KOPT-K1 (cell line): Measurements from ENCODE around the gene GLRA1.
"Not testable (repeated sequence)": the region's sequence is repeated elsewhere in the genome, so short reads cannot be mapped to it uniquely, and the experiment has no call there.

Experiments used
- H3K27ac ChIP-seq: fragments of 200-600 bp; sonication (generic); 2 replicates; pipeline ENCODE4 v1.5.1; 2016; ENCODE audit warnings: antibody characterized with exemption, mild to moderate bottlenecking, low read depth, low read length; ENCODE audit not compliant: poor library complexity, severe bottlenecking
- H3K36me3 ChIP-seq: fragments of 200-600 bp; sonication (generic); 2 replicates; pipeline ENCODE4 v1.5.1; 2017; ENCODE audit warnings: antibody characterized with exemption, mild to moderate bottlenecking, low read length, moderate library complexity; ENCODE audit not compliant: insufficient read depth
- H3K9me3 ChIP-seq: fragments of 200-600 bp; sonication (generic); 2 replicates; pipeline ENCODE4 v1.5.1; 2017; ENCODE audit warnings: antibody characterized with exemption, low read length, mild to moderate bottlenecking; ENCODE audit not compliant: insufficient read depth, poor library complexity, severe bottlenecking

The GLRA1 gene

DNA sequence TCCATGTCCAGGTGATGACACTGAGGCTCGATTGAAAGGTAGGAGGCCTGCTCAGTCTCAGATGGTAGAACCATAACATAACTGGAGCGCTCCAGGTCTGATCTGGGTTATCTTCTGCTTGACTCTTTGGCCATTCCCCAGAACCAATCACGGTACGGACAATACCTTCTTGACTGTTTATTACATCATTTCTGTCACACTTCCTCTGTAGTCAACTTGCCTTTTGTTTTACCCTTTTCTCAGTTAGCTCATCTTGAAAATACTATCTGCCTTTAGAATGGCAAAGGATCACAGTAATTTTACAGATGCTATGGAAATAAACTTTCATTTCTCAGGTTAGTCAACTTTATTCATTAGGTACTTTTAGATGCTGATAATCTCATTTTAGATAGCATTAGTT, 22.4 kb downstream of the GLRA1 start:
- no peaks in the 10 kb centered on the region for H3K9me3 ChIP-seq
- no peaks in the 10 kb centered on the region for H3K36me3 ChIP-seq
- no peak overlapping the region for H3K27ac ChIP-seq

DNA sequence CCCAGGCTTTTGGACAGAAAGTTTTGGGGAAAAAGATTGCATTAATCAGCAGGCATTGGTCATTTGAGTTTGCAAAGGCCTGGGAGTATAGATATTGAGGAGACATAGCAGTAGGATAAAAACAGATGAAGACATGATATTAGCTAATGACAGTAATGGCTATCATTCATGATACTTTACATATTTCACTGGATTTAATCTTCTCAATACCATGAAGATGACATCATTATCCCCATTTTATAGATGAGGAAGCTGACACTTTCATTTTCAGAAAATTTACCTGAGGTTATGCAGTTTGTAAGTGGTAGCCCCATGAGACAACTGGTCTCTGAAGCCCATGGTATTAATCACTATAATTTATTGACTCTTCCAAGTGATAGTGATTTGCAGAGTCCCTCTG, 23.0 kb downstream of the GLRA1 start:
- Histone ChIP-seq H3K36me3 (no peaks in the 10 kb centered on the region), H3K9me3 (no peaks in the 10 kb centered on the region), H3K27ac (no peak overlapping the region)

DNA sequence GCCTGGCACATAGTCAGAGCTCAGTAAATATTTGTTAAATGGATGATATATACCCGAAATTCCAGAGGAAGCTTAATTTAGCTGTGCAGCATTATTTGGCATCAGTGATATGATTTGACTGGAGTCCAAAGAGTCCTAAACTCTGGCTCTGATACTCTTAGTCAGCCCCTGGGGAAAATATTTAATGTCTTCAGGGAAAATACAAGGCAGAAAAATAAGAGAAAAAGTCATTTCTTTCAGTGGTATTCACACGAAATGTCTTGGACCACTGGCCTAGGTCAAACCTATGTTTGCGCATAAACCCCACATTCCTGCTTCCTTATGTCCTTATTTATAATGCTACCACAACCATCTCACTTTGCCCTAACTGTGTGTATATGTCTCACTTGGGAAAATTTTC, 23.8 kb downstream of the GLRA1 start:
- Histone ChIP-seq H3K27ac (no peak overlapping the region), H3K36me3 (no peaks in the 10 kb centered on the region), H3K9me3 (no peaks in the 10 kb centered on the region)

DNA sequence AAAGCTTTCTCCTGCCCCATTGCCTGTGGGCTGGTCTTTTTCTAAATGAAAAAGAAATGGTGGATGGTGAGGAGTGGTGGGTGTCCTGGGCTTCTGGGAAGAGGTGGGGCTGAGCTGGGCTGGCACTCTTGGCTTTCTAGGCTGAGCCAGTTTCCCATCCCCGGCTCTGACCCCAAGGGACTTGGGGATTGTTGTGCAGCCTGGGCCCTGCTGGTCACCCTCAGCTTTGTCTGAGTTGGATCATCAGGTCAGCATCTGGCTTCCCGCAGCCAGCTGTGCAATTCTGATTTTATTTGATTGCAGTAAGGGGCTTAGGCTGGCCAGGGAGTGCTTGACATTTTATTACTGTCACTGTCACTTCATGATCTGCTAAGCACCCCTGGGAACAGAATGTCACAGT, 25.3 kb downstream of the GLRA1 start:
- Histone ChIP-seq H3K9me3 (no peaks in the 10 kb centered on the region), H3K27ac (no peak overlapping the region), H3K36me3 (no peaks in the 10 kb centered on the region)

DNA sequence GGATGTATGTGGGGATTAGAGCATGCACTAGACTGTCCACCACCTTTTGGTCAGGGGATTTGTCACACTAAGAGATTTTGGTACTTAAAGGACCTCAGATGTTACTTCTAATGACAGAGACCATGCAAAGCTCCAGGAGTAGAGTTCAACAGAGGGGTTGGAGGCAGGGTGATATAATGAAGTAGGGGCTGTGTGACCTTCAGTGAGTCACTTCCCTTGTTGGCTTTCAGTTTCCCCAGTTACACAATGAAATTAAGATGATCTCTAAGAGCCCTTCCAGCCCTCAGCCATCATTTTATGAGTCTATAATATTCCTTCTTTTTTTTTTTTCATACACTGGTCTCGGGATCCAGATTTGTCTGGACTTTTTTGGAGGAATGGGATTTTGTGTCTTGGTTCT, 26.8 kb downstream of the GLRA1 start:
- H3K36me3 ChIP-seq, result no peaks in the 10 kb centered on the region
- no peaks in the 10 kb centered on the region for H3K9me3 ChIP-seq
- no peak overlapping the region for H3K27ac ChIP-seq

DNA sequence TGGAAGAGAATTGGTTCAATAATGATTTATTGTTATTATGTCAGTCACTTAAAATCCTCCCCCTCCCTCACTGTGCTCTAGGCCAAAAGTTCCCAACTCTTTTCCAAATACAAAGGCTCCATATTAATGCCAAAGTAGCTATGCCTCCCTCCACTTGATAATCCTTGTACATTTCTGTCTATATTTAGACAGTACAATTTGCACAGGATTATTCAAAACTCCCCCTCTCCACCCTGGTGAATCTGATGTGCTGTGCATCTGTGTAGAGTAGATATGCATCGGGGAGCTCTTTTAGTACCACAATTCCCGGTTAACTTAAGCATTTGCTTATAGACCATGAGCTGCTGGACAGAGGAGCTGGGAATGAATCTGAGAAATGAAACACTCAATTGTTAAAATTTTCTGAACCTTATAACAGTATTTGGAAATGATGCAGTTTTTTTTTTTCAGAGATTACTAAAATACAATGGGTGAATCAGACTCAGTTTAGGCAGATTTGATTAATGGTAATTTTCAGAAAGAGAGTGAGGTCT, 27.6 kb downstream of the GLRA1 start:
- Histone ChIP-seq H3K27ac (no peak overlapping the region), H3K36me3 (no peaks in the 10 kb centered on the region), H3K9me3 (no peaks in the 10 kb centered on the region)

DNA sequence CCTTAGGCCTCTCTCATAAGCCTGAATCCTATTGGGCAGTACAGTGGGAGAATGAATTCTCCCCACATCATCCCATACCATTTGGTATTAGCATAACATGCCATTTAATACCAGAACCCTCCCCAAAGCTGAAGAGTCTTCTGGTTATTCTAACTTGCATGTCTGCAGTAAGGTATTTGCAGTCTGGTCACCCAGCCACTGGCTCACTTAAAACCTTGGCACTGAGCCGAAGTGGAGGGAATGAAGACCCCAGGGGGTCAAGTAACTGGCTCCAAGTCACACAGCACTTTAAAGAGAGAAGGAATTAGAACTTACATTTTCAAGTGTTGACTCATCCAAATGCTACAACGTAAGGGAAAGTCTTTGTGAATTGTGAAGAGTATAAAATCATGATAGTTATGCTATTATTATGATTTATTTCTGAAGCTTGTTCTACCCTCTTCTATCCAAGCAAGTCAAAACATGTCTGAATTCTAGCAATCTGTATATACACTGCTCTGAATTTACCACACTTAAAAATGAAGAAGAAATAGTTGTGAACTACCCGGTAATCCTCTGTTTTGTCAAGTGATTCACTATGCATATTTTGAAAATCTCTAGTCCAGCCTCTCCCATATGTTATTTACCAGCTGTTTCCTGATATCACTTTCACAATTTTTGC, 28.5 kb downstream of the GLRA1 start:
- no peaks in the 10 kb centered on the region for H3K36me3 ChIP-seq
- H3K9me3 ChIP-seq, result no peaks in the 10 kb centered on the region
- no peak overlapping the region for H3K27ac ChIP-seq

DNA sequence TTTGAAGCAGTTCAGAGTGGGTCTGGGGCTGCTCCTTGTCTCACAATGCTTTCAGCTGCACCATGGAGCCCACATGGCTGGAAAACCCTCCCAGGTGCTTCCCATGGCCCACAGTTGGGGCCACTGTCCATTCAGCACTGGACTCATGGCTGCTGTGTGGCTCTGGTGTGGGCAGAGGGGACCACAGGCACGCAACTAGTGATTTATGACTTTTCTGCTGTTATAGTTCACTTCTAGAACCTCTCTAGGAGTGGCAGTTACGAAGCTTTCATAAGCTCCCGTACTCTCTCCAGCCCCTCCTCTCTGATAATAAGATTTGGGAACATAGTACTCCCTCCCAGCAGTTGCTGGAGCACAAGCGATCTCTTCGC, 29.0 kb downstream of the GLRA1 start:
- no peaks in the 10 kb centered on the region for H3K9me3 ChIP-seq
- H3K36me3 ChIP-seq, result no peaks in the 10 kb centered on the region
- no peak overlapping the region for H3K27ac ChIP-seq

DNA sequence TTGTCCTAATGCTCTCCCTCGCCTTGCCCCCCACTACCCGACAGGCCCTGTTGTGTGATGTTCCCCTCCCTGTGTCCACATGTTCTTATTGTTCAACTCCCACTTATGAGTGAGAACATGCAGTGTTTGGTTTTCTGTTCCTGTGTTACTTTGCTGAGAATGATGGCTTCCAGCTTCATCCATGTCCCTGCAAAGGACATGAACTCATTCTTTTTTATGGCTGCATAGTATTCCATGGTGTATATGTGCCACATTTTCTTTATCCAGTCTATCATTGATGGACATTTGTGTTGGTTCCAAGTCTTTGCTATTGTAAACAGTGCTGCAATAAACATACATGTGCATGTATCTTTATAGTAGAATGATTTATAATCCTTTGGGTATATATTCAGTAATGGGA, 31.2 kb downstream of the GLRA1 start:
- not testable (repeated sequence) for H3K9me3 ChIP-seq, H3K36me3 ChIP-seq, H3K27ac ChIP-seq

DNA sequence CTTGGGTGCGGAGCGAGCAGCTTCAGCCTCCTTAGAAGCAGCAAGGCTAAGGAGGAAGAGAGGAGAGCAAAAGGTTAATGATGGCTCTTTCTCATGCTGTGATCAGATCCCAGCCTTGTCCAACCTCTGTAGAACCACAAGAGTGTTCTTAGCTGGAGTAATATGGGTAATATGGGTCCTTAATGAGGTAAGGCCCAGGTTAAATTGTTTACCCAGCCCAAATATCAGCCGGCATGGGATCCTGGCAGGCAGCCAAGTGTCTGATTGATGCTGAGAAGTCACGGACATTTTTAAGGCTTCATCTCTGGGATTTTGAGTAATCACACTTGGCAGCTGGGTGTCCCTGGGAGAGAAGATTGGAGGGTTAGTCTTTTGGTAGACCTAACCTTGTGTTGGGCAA, 32.3 kb downstream of the GLRA1 start:
- Histone ChIP-seq H3K9me3 (no peaks in the 10 kb centered on the region), H3K27ac (no peak overlapping the region), H3K36me3 (no peaks in the 10 kb centered on the region)

DNA sequence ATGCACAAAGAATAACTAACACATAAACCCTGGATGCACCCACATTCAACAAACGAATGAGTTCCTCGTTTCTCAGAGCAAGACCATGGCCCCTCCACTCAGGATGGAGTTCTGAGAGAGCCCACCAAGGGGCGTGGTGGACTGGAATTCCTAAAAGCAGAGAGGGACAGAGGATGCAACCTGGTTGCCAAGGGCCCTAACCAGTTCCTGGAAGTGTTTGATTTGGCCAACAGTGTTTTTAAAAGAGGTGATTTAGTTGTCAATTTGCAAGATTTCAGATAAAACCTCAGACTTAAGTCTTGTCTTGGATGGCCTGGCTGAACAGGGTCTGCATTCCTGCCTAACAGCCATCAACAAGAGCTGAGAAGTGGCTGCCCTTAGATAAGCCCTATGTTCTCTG, 34.4 kb downstream of the GLRA1 start:
- H3K9me3 ChIP-seq, result no peaks in the 10 kb centered on the region
- no peaks in the 10 kb centered on the region for H3K36me3 ChIP-seq
- no peak overlapping the region for H3K27ac ChIP-seq

DNA sequence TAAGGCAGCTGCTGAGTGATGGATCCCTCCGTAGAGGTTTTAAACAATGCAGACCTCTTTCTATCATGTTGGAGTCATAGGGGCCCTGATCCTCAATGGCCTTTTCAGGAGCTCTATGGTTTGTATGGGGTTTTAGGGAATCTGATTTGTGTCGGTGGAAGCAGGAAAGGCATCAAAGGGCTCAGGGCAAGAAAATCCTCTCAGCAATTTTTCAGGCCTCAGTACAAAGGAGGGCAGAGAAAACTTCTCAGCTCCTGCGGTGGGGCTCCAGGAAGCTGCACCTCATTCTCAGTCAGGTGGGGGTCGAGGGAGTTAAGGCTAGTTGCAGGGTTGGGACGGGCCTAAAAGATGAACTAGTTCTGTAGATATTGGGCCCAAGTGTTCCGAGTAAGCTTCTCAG, 35.0 kb downstream of the GLRA1 start:
- Histone ChIP-seq H3K36me3 (no peaks in the 10 kb centered on the region), H3K9me3 (no peaks in the 10 kb centered on the region), H3K27ac (no peak overlapping the region)

DNA sequence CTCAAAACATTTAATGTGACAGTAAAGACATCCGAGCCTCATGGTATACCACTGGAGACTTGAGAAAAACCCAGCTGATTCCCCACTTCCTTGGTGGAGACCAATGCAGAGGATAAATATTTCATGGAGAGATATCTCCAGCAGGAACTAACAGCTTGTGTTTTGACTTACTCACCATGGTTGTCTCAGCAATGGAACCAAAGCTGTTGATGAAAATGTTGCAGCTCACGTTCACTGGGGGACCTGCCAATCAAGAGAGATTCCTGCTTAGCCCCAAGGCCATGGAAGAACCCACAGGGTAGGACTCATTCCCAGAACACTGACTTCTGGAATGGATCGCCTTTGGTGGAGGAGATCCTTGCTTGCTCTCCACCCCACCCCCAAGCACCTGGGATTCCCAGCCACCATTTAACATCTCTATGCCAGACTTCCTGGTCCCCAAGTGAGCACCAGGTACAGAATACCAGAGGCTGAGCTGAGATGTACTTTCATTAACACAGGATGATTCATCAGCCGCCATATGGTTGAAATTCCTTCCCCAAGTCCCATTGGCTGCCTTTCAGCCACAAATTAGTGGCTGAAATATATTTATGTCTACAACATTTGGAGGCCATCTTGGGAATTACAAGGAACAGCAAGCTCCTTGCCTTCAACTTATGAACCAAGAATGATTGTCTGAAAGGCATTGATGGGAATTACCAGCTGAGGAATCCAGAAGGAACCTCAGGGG, 37.9 kb downstream of the GLRA1 start:
- Histone ChIP-seq H3K27ac (no peak overlapping the region), H3K36me3 (no peaks in the 10 kb centered on the region), H3K9me3 (no peaks in the 10 kb centered on the region)

DNA sequence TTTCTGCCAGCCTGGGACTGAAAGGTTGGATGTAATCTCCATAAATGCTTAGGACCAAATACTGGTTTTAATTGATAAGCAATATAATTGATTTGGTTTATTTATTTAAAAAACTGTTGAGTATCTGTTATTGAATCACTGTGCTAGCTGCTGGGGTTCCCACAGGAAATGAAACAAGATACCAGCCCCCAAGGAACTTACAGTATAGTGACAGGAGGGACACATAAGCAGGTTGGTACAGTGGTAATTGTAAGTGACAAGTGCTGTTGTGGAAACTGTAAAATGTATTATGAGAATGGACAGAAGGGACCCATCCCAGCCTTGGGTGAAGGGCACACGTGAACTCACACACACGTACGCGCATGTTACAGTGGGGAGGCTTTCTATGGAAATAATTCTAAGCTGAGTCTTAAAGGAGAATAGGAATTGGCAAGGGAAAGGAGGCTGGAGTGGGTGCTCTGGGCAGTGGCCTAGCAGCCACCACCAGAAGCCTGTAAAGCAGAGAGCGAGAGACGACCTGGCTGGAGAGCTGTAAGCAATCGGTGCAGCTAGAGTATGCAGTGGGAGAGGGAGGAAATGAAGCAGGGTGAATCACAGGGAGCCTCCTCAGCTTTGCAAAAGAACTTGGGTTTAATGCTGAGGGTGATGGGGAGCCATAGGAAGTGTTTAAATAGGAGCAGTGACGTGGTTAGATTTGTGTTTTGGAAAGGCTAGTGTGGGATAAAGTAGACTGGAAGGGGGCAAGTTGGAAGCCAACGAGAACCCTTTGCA, 39.3 kb downstream of the GLRA1 start:
- no peaks in the 10 kb centered on the region for H3K36me3 ChIP-seq
- H3K27ac ChIP-seq, result no peak overlapping the region
- H3K9me3 ChIP-seq, result no peaks in the 10 kb centered on the region

DNA sequence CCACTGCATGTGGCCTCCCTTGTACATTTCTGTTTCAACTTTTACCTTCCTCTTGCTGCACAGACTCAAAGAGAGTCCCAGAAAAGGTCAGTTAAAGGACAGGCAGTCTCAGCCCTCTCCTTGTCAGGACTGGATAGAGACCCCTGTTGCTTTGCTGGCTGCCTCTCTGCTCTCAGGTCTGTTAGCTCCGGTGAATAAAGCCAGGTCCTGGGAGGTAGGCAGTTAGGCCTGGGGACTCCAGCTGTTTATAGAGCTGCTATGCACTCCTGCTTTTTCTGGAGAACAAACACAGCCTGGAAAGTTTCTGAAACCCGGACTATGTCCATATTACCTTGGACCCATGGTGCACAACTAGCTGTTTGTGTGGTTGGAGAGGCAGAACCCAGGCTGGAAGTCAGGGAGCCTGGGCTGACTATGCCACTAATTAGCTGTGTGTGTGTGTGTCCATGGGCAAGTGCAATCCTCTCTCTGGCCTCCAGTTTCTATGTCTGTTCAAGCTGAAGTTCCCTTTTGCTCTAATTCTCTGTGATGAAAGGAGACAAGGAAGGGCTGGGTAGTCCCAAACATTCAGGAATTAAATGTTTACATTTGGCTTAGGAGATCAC, 42.9 kb downstream of the GLRA1 start:
- no peak overlapping the region for H3K27ac ChIP-seq

More for the DNA sequence above, 42.9 kb downstream of the GLRA1 start:
- Histone ChIP-seq H3K36me3 (no peaks in the 10 kb centered on the region), H3K9me3 (no peaks in the 10 kb centered on the region)
